Activated naive CD4-positive, alpha-beta T cell treated with anti-CD3 and anti-CD28 coated beads for 36 hours (primary cell): ENCODE data around the gene UTP25. TPM values are rescaled to one million over a fixed set of nuclear protein-coding genes. Genes with fewer than 3 reads are reported as not detected.

Source experiments
- CTCF ChIA-PET: fragments of 350-600 bp; sonication (Branson Sonifier 250); formaldehyde crosslinking; loops from one replicate; lab custom pipeline; 2021; ENCODE audit warnings: antibody characterized with exemption; lab: Charles Lee
- DNase-seq: peaks from one replicate; pipeline ENCODE4 v3.0.0-alpha.2; 2020
- H3K27ac Mint-ChIP-seq: one replicate; pipeline ENCODE4 v1.8.0; 2021; ENCODE audit warnings: mild to moderate bottlenecking, mixed read lengths
- H3K27me3 Mint-ChIP-seq: one replicate; pipeline ENCODE4 v1.8.0; 2021; ENCODE audit warnings: low read depth, mixed read lengths
- H3K36me3 Mint-ChIP-seq: one replicate; pipeline ENCODE4 v1.8.0; 2021; ENCODE audit warnings: low read depth, mixed read lengths
- H3K4me1 Mint-ChIP-seq: one replicate; pipeline ENCODE4 v1.8.0; 2021; ENCODE audit warnings: low read depth, mixed read lengths
- H3K4me3 Mint-ChIP-seq: one replicate; pipeline ENCODE4 v1.8.0; 2021; ENCODE audit warnings: mild to moderate bottlenecking, moderate library complexity, mixed read lengths
- H3K9me3 Mint-ChIP-seq: one replicate; pipeline ENCODE4 v1.8.0; 2021; ENCODE audit warnings: mixed read lengths
- intact Hi-C: fragments of 100-400 bp; cut with micrococcal nuclease; formaldehyde crosslinking; loops from one replicate; pipeline ENCODE4 v1.15.1; 2023
- total RNA-seq, 2 experiments: library from RNA; stranded (reverse); gene quantifications; one replicate each; pipeline ENCODE4 v1.2.3, GENCODE V29; 2021

Gene UTP25
- total RNA-seq, 2 experiments from 2014 or later = 4.1 to 4.6 TPM

DNA sequence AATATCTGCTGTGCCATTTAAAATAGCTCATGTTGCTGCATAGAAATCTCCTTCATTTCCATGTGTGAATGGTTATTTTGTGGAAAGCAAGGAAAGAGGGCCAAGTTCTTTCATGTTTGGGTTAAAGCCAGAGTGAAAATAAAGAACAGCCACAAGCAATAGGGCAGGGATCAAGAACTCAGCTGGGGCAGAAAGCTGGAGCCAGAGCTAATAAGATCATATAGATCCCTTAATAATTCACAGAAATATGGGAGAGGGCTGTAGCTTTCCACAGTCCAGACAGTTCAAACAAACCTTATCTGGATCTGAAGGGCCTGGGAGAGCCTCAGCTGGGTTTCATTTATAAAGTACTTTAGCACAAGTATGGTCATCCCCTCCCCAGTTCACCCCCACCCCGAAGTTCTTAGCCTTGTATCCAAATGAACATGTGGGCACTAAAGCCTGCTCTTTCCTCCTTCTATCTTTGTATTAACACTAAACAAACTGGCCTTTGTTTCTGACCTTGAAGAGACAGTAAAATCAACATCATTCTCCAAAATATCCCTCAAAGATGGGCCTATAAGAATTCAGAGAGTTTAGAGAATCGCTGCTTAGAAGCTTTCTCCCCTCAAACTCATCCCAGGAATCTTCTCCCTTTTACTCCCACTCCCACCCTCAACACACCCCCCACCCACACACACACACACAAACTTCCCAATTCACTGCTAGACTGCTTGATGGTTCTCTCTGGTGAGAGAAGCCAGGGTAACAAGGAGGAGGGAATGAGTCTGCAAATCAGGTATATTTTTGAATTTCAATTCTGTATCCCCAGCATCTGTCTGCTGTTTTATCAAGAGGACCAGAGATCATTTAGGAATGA is 41.7 kb downstream of the UTP25 start:
- peaks cover 4% of the 10 kb centered on the region for H3K9me3 Mint-ChIP-seq
- CTCF ChIA-PET = no interaction called here
- no peaks in the 10 kb centered on the region for H3K36me3 Mint-ChIP-seq
- no peak overlapping the region for H3K4me3 Mint-ChIP-seq
- no peak overlapping the region for H3K27ac Mint-ChIP-seq
- intact Hi-C loops = no loop called here
- H3K4me1 Mint-ChIP-seq = no peaks in the 10 kb centered on the region
- H3K27me3 Mint-ChIP-seq = peaks cover 12% of the 10 kb centered on the region
- no peak for DNase-seq

DNA sequence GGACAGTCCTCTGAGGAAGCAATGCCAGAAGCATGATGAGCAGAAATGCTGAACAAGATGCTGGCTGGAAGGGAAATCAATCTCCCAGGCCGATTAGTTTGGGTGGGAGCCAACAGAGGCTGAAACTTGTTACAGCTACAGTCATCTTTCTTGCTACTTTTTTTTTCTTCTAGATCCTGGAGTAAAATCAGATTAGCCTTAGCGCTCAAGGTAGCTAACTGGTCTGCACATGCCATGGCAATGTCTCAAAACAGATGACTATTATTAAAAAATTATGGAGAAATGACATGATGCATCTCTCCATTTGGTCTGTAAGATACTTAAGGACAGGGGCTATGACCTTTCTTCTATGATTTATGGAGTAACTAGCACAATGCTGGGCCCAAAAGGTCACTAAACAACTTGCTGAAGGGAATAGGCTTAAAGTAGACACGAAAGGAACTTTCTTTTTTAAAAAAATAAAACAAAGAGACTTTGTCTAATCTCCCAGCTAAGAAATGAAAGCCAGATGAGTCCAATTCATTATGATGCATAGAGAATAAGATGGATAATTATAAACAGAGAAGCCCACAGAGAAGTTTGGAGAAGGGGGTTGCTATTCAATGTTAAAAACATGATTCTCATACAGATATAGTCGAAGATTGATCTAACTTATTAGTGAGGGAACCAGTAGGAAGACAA is 42.5 kb downstream of the UTP25 start:
- intact Hi-C loops = no loop called here
- Mint-ChIP-seq H3K9me3 (peaks cover 4% of the 10 kb centered on the region), H3K4me1 (no peaks in the 10 kb centered on the region), H3K4me3 (no peak overlapping the region), H3K36me3 (no peaks in the 10 kb centered on the region), H3K27me3 (peaks cover 14% of the 10 kb centered on the region), H3K27ac (no peak overlapping the region)
- DNase-seq = no peak
- CTCF ChIA-PET = interaction anchor here (0.6 to 0.7 kb wide), 2 partner anchors 10 to 142 kb away, joined by 3 to 4 read pairs; no protein-coding TSS in a partner anchor

DNA sequence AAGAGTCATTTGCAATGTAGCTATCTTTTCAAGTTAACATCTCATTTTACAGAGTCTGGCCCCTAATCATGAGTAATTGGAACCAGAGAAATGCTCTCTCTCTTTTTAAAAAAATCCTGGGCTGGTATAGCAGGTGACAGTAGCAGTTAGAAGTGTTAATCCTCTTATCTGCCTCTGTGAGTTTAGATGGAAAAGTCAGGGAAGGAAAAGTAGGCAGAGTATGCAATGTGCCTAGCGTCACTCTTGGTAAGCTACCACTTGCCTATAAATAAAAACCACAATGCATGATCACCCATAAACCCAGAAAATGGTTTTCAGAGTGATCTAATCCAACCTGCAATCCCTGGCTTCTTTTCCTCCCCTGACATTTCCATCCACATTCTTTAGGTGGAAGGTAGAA is 43.2 kb downstream of the UTP25 start:
- intact Hi-C loops = no loop called here
- Mint-ChIP-seq H3K9me3 (peaks cover 4% of the 10 kb centered on the region), H3K36me3 (no peaks in the 10 kb centered on the region), H3K27ac (no peak overlapping the region), H3K4me1 (no peaks in the 10 kb centered on the region), H3K27me3 (peaks cover 14% of the 10 kb centered on the region), H3K4me3 (no peak overlapping the region)
- no peak for DNase-seq
- CTCF ChIA-PET = interaction anchor here (0.6 kb wide), 1 partner anchor 9 kb away, joined by 3 read pairs; no protein-coding TSS in a partner anchor

DNA sequence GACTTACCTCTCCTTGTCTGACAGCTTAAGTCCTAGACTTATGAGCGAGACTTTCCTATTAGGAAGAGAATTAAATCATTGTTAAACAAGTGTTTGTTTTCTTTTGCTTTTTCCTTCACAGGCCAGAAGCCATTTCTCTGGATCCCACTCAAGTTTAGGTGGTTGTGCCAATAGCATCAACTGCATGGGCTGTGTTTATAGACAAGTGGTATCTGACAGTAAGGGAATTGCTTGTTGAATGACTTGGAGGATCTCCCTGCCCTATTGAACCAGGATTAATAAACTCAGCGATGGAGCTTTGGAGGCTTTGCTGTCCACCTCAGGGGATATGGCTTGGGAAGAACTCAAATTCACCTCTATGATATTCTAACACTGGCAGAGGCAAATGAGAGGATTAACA is 43.7 kb downstream of the UTP25 start:
- peaks cover 14% of the 10 kb centered on the region for H3K27me3 Mint-ChIP-seq
- H3K27ac Mint-ChIP-seq = no peak overlapping the region
- peaks cover 4% of the 10 kb centered on the region for H3K9me3 Mint-ChIP-seq
- H3K4me1 Mint-ChIP-seq = no peaks in the 10 kb centered on the region
- DNase-seq = no peak
- CTCF ChIA-PET = no interaction called here
- no peaks in the 10 kb centered on the region for H3K36me3 Mint-ChIP-seq
- no peak overlapping the region for H3K4me3 Mint-ChIP-seq
- intact Hi-C loops = no loop called here

DNA sequence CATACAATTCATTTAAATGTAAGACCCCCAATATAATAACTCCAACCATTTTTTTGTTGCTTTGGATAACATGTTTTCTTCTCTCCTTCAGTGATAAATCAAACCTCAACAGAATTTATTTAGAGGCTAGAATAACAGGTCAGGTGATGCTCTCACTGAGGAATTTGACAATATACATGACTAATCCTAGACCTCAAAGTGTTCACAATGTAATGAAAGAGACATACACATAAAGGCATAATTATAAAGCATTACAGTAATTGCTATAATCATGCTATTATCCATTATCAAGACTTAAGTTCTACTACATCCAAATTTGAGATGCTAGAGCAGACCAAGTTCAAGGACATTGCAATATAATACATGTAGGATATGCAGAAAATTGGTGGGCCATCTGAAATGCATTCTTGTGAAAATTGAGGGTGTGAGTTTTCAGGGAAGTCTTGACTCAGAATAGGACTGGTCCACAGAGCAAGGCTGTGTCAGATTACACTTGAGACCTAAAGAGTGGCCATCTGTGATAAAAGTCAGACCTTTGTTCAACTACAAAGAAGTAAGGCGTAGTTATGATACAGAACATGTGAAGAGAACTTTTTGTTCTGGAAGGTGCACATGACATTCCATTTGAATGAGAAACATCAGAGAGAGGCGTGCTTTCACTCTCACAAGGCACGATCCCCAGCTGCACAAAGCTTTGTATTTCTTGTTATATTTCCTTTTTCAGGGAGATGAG is 45.5 kb downstream of the UTP25 start:
- H3K4me3 Mint-ChIP-seq = no peak overlapping the region
- H3K9me3 Mint-ChIP-seq = no peaks in the 10 kb centered on the region
- intact Hi-C loops = no loop called here
- H3K4me1 Mint-ChIP-seq = no peaks in the 10 kb centered on the region
- no peaks in the 10 kb centered on the region for H3K36me3 Mint-ChIP-seq
- H3K27me3 Mint-ChIP-seq = peaks cover 16% of the 10 kb centered on the region
- CTCF ChIA-PET = interaction anchor here (1.3 kb wide), 1 partner anchor 13 kb away, joined by 3 read pairs; no protein-coding TSS in a partner anchor
- no peak for DNase-seq
- H3K27ac Mint-ChIP-seq = no peak overlapping the region

DNA sequence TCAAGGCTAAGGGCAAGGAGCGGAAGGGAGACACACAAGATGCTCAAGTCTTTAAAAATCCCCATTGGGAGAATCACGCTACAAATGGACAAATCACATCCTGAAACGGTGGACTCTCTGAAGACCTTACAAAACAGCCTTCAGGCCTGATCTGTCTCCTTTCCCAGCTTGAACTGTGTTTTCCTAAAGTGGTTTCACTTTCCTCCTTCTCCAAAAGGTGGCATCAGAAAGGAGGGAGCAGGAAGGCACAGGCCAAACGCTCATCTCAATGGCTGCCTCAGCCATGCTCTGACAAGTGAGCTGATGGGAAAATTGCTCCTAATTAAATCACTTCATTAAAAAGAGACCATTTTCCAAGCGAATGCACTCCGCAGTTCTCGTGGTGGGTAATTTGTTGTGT is 47.7 kb downstream of the UTP25 start:
- peaks cover 20% of the 10 kb centered on the region for H3K27me3 Mint-ChIP-seq
- H3K9me3 Mint-ChIP-seq = no peaks in the 10 kb centered on the region
- no peak for DNase-seq
- CTCF ChIA-PET = interaction anchor here (1.0 to 1.8 kb wide), 2 partner anchors 17 to 52 kb away, joined by 3 to 6 read pairs; no protein-coding TSS in a partner anchor
- no peak overlapping the region for H3K4me3 Mint-ChIP-seq
- no peaks in the 10 kb centered on the region for H3K36me3 Mint-ChIP-seq
- H3K27ac Mint-ChIP-seq = no peak overlapping the region
- intact Hi-C loops = no loop called here
- no peaks in the 10 kb centered on the region for H3K4me1 Mint-ChIP-seq

DNA sequence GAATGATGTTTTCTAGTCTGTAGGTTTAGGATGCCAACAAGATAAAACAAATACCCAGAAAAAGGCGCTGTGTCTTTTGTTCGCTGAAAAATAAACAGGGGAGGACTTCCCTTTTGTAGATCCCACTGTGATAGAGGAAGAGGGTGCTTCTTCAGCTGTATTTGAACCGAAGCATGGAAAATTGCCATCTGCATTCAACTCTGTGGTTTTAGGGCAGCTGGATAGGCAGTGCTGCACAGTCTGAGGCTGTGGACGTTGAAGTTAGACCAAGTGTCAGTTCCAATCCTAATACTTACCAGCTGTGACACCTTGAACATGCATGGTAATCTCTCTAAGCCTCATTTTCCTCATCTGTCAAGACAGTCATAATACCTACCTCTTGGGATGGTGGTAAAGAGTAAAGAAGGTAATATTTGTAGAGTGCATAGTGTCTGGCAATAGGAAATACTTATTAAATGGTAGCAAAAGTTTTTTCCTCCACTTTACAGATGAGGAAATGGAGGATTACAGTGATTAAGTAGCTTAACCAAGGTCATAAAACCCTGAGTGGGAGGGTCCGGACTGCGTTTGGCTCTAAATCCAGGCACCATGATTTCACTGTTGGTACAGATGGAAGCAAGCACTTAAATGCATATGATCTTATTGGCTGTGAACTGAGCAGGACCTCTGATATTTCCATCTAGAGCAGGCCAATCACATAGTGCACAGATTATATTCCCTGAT is 48.5 kb downstream of the UTP25 start:
- peaks cover 20% of the 10 kb centered on the region for H3K27me3 Mint-ChIP-seq
- intact Hi-C loops = no loop called here
- H3K4me1 Mint-ChIP-seq = no peaks in the 10 kb centered on the region
- no peak overlapping the region for H3K4me3 Mint-ChIP-seq
- no peak for DNase-seq
- H3K36me3 Mint-ChIP-seq = no peaks in the 10 kb centered on the region
- no peak overlapping the region for H3K27ac Mint-ChIP-seq
- H3K9me3 Mint-ChIP-seq = no peaks in the 10 kb centered on the region
- CTCF ChIA-PET = interaction anchor here (1.0 to 1.8 kb wide), 2 partner anchors 18 to 53 kb away, joined by 3 to 6 read pairs; no protein-coding TSS in a partner anchor

DNA sequence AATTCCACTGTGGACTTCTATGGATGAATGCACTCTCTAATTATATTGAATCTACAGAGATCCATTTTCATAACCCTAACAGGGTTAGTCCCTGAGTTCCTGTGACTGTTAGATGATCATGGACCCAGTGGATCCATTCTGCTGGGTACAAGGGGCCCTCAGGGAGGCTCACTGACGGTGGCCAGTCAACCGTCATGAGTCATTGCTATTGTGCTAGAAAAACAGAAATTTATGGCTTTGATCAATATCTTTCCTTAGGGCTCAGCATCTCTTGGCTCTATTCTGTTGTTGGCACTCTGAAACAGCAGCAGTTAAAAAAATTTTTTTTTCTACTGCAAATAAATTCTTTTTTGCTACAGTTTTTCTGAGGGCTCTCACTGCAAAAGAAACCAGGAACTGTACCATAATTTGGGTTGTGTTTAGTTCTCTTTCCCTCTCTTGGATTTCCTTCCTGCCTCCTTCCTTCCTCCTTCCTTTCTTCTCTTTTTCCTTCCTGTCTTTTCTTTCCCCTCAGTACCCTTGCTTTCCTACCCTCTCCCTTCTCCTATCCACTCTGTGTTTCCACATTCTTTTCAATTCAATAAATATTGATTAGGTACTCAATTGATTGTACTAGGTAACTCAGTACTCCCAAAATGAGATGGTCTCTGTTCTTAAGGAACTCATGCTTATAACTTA is 49.5 kb downstream of the UTP25 start:
- CTCF ChIA-PET = no interaction called here

DNA sequence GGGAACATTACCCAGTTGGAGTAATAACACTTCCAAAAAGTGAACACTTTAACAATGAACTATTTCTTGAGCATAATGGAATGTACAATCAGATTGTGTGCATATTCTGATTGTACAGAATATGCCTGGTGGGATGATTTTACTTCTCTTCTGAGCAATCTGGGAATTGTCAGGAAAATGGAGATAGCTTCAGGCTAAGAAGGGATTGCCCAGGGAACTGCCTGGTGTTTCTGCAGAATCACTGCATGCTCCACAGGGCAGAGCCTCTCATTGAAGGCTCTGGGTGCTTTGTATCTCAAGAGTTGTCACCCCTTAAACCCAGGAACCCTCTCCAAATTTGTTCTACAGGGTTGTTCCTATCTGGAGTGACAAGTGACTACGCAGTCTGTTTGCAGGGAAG is 51.2 kb downstream of the UTP25 start:
- peaks cover 17% of the 10 kb centered on the region for H3K27me3 Mint-ChIP-seq
- H3K36me3 Mint-ChIP-seq = no peaks in the 10 kb centered on the region
- intact Hi-C loops = no loop called here
- H3K4me1 Mint-ChIP-seq = no peaks in the 10 kb centered on the region
- DNase-seq = no peak
- no peaks in the 10 kb centered on the region for H3K9me3 Mint-ChIP-seq
- no peak overlapping the region for H3K27ac Mint-ChIP-seq
- H3K4me3 Mint-ChIP-seq = no peak overlapping the region
- CTCF ChIA-PET = no interaction called here

More for the DNA sequence above, 49.5 kb downstream of the UTP25 start:
- Mint-ChIP-seq H3K9me3 (no peaks in the 10 kb centered on the region), H3K4me3 (no peak overlapping the region), H3K36me3 (no peaks in the 10 kb centered on the region), H3K27ac (no peak overlapping the region), H3K27me3 (peaks cover 25% of the 10 kb centered on the region), H3K4me1 (no peaks in the 10 kb centered on the region)
- intact Hi-C loops = no loop called here
- DNase-seq = no peak

DNA sequence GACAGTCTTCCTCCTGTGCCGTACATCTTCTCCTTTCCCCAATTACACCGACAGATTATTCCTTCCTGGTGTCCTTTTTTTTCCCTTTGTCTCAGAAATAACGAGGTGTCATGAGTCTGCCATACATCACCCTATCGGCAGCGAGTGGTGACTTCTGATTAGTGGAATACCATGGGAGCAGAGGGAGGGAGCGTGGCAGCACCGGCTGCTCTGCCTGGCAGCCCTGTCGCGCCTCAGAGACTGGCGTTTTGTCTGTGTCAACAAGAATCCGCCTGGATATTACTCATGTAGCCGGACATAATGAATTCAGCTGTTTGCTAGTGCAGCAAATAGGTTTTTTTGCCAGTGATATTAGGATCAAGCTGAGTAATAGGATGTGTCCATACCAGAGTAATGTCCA is 51.8 kb downstream of the UTP25 start:
- CTCF ChIA-PET = interaction anchor here (0.9 kb wide), 1 partner anchor 102 kb away, joined by 3 read pairs; no protein-coding TSS in a partner anchor
- intact Hi-C loops = no loop called here

DNA sequence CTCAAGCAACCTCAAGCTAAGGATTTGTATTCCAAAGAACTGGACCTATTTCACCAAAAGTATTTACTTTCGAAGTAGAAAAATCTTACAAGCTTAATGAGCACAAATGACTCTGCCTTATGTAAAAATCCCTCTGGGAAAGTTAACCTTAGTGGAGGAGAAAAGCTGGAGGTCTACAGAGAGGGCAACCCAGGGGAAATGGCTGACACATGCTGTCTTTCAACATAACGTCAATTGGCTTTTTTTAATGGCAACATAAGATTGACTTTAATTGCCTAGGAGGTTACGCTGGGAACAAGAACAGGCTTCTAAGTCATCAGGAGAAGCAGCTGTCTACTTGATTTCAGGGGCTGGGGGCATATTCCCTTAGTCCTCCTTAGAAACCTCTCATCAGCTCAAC is 52.3 kb downstream of the UTP25 start:
- Mint-ChIP-seq H3K4me3 (no peak overlapping the region), H3K36me3 (no peaks in the 10 kb centered on the region), H3K27me3 (peaks cover 17% of the 10 kb centered on the region), H3K27ac (no peak overlapping the region), H3K9me3 (no peaks in the 10 kb centered on the region), H3K4me1 (peaks cover 2% of the 10 kb centered on the region)
- no peak for DNase-seq
- CTCF ChIA-PET = interaction anchor here (0.7 to 0.9 kb wide), 2 partner anchors 9 to 101 kb away, joined by 3 read pairs; no protein-coding TSS in a partner anchor
- intact Hi-C loops = no loop called here

More for the DNA sequence above, 51.8 kb downstream of the UTP25 start:
- DNase-seq = no peak
- Mint-ChIP-seq H3K9me3 (no peaks in the 10 kb centered on the region), H3K27me3 (peaks cover 19% of the 10 kb centered on the region), H3K27ac (no peak overlapping the region), H3K36me3 (no peaks in the 10 kb centered on the region), H3K4me1 (no peaks in the 10 kb centered on the region), H3K4me3 (no peak overlapping the region)
